Ectodermal cell (in vitro differentiated cells): ENCODE results near the gene TRPM4.
"Not testable (repeated sequence)": the region's sequence is repeated elsewhere in the genome, so short reads cannot be mapped to it uniquely, and the experiment has no call there.

Experiments
- H3K27ac ChIP-seq: 2 replicates; pipeline ENCODE4 v1.7.0; 2013; ENCODE audit warnings: mild to moderate bottlenecking, low read depth, low read length; ENCODE audit not compliant: insufficient read depth, poor library complexity, severe bottlenecking
- H3K27me3 ChIP-seq: 2 replicates; pipeline ENCODE4 v1.7.0; 2013; ENCODE audit warnings: mild to moderate bottlenecking, low read length; ENCODE audit not compliant: insufficient read depth, control insufficient read depth, poor library complexity, severe bottlenecking
- H3K36me3 ChIP-seq: one replicate; pipeline ENCODE4 v1.7.0; 2013; ENCODE audit warnings: low read length; ENCODE audit not compliant: control insufficient read depth, insufficient read depth
- H3K4me1 ChIP-seq: one replicate; pipeline ENCODE4 v1.7.0; 2013; ENCODE audit warnings: low read length; ENCODE audit not compliant: control insufficient read depth, insufficient read depth
- H3K4me3 ChIP-seq: 2 replicates; pipeline ENCODE4 v1.7.0; 2013; ENCODE audit warnings: low read depth, low read length, control low read depth; ENCODE audit not compliant: insufficient read depth
- H3K9me3 ChIP-seq: 2 replicates; pipeline ENCODE4 v1.7.0; 2013; ENCODE audit warnings: mild to moderate bottlenecking, low read length, moderate library complexity; ENCODE audit not compliant: control insufficient read depth
- WGBS, 2 experiments: methylation state at CpG; one replicate each; pipeline ENCODE4 v1.1.7; 2013; ENCODE audit warnings: missing lambda C conversion rate in 2 of 2; 5-methylcytosine and 5-hydroxymethylcytosine counted together

The TRPM4 gene

DNA sequence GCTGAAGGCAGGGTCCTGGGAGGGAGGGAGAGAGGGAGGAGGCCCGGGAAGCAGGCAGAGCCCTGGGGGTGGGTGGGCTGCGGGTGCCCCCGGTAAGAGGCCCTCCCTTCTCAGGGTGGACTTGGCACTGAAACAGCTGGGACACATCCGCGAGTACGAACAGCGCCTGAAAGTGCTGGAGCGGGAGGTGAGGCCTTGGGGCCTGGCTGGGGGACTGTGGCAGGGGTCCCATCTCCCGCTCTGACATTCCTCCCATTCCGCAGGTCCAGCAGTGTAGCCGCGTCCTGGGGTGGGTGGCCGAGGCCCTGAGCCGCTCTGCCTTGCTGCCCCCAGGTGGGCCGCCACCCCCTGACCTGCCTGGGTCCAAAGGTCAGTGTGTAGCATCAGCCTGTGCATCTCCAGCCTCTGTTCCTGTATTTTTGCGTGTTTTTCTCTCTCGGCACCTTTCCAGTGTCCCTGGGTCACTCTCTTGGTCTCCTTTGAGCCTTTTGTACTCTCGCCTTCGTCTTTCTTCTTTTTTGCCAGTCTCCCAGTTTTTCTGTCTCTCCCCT, 53.4 kb downstream of the TRPM4 start:
- WGBS, 2 experiments, result 87 to 90% methylated on average over 19 of the region's 19 CpGs
- Histone ChIP-seq H3K36me3 (no peaks in the 10 kb centered on the region), H3K9me3 (no peaks in the 10 kb centered on the region), H3K4me3 (no peak overlapping the region), H3K27ac (no peak overlapping the region), H3K4me1 (no peaks in the 10 kb centered on the region), H3K27me3 (no peaks in the 10 kb centered on the region)

- Histone ChIP-seq H3K27ac (no peak overlapping the region), H3K36me3 (no peaks in the 10 kb centered on the region), H3K9me3 (no peaks in the 10 kb centered on the region), H3K4me1 (no peaks in the 10 kb centered on the region), H3K4me3 (no peak overlapping the region), H3K27me3 (no peaks in the 10 kb centered on the region)
- WGBS, 2 experiments, result 94 to 97% methylated on average over 7 of the region's 7 CpGs
Measured at GRCh38 chr19:49212016-49212701, 54.6 kb downstream of the TRPM4 start.

DNA sequence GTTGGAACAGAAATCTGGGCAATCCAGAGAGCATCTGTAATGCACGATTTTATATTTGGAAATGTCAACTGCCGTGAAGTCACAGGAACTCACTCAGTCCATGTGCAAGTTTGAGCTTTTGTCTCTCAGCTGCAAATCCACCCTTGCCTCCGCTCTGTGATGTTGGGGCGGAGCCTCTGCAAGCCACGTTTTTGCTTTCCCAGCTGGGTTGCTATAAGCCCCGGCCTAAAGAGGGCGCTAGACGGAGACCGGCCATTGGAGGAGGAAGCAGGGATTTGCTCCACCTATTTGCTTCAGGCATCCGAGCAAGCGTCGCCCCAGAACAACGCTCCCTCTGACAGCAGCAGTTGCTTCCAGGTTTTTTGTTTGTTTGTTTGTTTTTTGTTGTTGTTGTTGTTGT, 56.2 kb downstream of the TRPM4 start:
- Histone ChIP-seq H3K27me3 (no peaks in the 10 kb centered on the region), H3K4me3 (no peak overlapping the region), H3K36me3 (no peaks in the 10 kb centered on the region), H3K27ac (no peak overlapping the region), H3K9me3 (no peaks in the 10 kb centered on the region), H3K4me1 (no peaks in the 10 kb centered on the region)
- WGBS, 2 experiments, result 90 to 92% methylated on average over 13 of the region's 13 CpGs

DNA sequence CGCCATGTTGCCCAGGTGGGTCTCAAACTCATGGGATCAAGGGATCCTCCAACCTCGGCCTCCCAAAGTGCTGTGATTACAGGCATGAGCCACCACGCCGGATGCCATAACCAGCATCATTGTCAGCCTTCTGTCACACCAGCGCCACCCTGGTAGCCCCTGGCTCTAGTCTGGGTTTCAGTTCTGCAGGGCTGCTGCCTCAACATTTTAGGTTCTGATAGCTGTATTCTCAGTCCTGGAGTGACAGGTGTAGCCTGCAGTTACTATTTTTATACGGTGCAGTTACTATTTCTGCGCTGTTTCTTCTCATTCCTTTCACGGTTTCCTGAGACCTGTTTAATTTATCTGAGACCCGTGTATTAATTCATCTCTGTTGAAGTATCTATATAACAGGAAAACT, 57.1 kb downstream of the TRPM4 start:
- no peaks in the 10 kb centered on the region for H3K36me3 ChIP-seq
- H3K27ac ChIP-seq, result no peak overlapping the region
- H3K4me3 ChIP-seq, result no peak overlapping the region
- no peaks in the 10 kb centered on the region for H3K27me3 ChIP-seq
- H3K4me1 ChIP-seq, result no peaks in the 10 kb centered on the region
- WGBS, 2 experiments, result 91 to 93% methylated on average over 9 of the region's 9 CpGs
- H3K9me3 ChIP-seq, result no peaks in the 10 kb centered on the region

- H3K27ac ChIP-seq, result no peak overlapping the region
- H3K27me3 ChIP-seq, result no peaks in the 10 kb centered on the region
- H3K4me3 ChIP-seq, result no peak overlapping the region
- H3K36me3 ChIP-seq, result no peaks in the 10 kb centered on the region
- WGBS, 2 experiments, result 82 to 84% methylated on average over 10 of the region's 10 CpGs
- H3K4me1 ChIP-seq, result no peaks in the 10 kb centered on the region
- no peaks in the 10 kb centered on the region for H3K9me3 ChIP-seq
Measured at GRCh38 chr19:49216071-49216470, 58.5 kb downstream of the TRPM4 start.

DNA sequence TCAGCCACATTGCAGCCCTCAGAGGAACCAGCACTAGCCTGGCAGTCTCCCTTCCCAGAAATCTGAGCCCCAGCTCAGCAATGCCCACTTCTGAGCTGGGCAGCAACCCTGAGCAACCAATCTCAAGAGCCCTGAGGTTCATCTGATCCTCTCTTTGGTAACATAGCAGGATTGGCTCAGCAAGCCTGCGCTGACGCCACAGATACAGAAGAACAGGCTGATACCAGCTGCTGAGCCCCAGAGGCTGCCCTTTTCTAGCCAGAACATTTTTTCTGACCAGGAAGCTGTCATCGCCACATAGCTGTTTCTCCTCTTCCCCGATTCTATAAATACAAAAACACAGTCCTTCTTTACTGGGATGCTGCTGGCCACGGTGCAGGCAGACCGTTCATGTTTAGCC, 59.8 kb downstream of the TRPM4 start:
- no peaks in the 10 kb centered on the region for H3K36me3 ChIP-seq
- 90% methylated on average over 6 of the region's 6 CpGs for WGBS, 2 experiments
- no peak overlapping the region for H3K27ac ChIP-seq
- H3K9me3 ChIP-seq, result no peaks in the 10 kb centered on the region
- no peaks in the 10 kb centered on the region for H3K4me1 ChIP-seq
- no peaks in the 10 kb centered on the region for H3K27me3 ChIP-seq
- H3K4me3 ChIP-seq, result no peak overlapping the region

- WGBS, 2 experiments, result 84 to 85% methylated on average over 6 of the region's 6 CpGs
Measured at GRCh38 chr19:49222011-49222410, 64.4 kb downstream of the TRPM4 start.

GRCh38 chr19:49222528-49222927, 64.9 kb downstream of the TRPM4 start:
- H3K9me3 ChIP-seq, result no peaks in the 10 kb centered on the region
- H3K4me3 ChIP-seq, result no peak overlapping the region
- WGBS, 2 experiments, result 86 to 91% methylated on average over 4 of the region's 4 CpGs
- H3K27me3 ChIP-seq, result no peaks in the 10 kb centered on the region
- no peak overlapping the region for H3K27ac ChIP-seq
- H3K4me1 ChIP-seq, result no peaks in the 10 kb centered on the region
- no peaks in the 10 kb centered on the region for H3K36me3 ChIP-seq

More at GRCh38 chr19:49222011-49222410, 64.4 kb downstream of the TRPM4 start:
- no peak overlapping the region for H3K27ac ChIP-seq
- no peaks in the 10 kb centered on the region for H3K27me3 ChIP-seq
- H3K4me3 ChIP-seq, result no peak overlapping the region
- H3K36me3 ChIP-seq, result no peaks in the 10 kb centered on the region
- no peaks in the 10 kb centered on the region for H3K9me3 ChIP-seq
- H3K4me1 ChIP-seq, result no peaks in the 10 kb centered on the region

GRCh38 chr19:49223472-49223871, 65.9 kb downstream of the TRPM4 start:
- no peaks in the 10 kb centered on the region for H3K4me1 ChIP-seq
- WGBS, 2 experiments, result 88 to 90% methylated on average over 9 of the region's 9 CpGs
- no peaks in the 10 kb centered on the region for H3K27me3 ChIP-seq
- H3K4me3 ChIP-seq, result no peak overlapping the region
- H3K9me3 ChIP-seq, result no peaks in the 10 kb centered on the region
- no peak overlapping the region for H3K27ac ChIP-seq
- no peaks in the 10 kb centered on the region for H3K36me3 ChIP-seq

DNA sequence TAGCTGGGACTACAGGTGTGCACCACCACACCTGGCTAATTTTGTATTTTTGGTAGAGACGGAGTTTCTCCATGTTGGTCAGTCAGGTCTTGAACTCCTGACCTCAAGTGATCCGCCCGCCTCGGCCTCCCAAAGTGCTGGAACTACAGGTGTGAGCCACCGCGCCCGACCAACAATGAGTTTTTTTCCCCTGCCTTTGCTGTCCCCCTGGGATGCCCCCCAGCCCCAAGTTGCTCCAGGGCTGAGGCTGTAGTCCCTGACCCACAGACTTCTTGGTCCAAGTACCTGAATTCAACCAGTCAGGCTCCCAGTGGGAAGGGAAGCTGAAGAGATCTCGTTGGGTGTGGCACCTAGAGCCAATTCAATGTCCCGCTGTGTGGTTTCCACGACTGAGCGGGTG, 66.8 kb downstream of the TRPM4 start:
- H3K9me3 ChIP-seq, H3K4me3 ChIP-seq, H3K27ac ChIP-seq, H3K27me3 ChIP-seq, H3K36me3 ChIP-seq, H3K4me1 ChIP-seq: not testable (repeated sequence)
- 92 to 93% methylated on average over 11 of the region's 11 CpGs for WGBS, 2 experiments
